HG03469 (cell line): ENCODE results near the gene COLGALT1.
"Not testable (repeated sequence)": the region's sequence is repeated elsewhere in the genome, so short reads cannot be mapped to it uniquely, and the experiment has no call there.

Experiments
- ATAC-seq: cut with Tn5 transposase; IDR thresholded peaks from one replicate; pipeline ENCODE4 v1.9.1; 2021; ENCODE audit warnings: mild to moderate bottlenecking, moderate library complexity, moderate number of reproducible peaks; ENCODE audit not compliant: unreplicated experiment

The COLGALT1 gene

GRCh38 chr19:17590866-17591265 is 35.4 kb downstream of the COLGALT1 start:
- ATAC-seq, result no peak

DNA sequence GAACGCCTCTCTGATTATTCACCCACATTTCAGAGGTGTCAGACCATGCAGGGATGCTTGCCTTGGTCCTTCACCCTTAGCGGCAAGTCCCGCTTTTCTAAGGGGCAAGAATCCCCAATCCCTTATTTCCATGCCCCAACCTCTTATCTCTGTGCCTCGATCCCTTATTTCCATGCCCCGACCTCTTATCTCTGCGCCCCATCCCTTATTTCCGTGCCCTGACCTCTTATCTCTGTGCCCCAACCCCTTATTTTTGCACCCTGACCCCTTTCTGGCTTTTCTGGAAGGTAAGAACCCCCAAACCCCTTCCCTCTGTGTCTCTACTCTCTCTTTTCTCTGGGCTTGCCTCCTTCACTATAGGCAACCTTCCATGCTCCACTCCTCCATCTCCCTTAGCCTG is 38.8 kb downstream of the COLGALT1 start:
- ATAC-seq, result not testable (repeated sequence)

- not testable (repeated sequence) for ATAC-seq
Observed at GRCh38 chr19:17598063-17598462, 42.6 kb downstream of the COLGALT1 start.

GRCh38 chr19:17598953-17599352 is 43.5 kb downstream of the COLGALT1 start:
- no peak for ATAC-seq

DNA sequence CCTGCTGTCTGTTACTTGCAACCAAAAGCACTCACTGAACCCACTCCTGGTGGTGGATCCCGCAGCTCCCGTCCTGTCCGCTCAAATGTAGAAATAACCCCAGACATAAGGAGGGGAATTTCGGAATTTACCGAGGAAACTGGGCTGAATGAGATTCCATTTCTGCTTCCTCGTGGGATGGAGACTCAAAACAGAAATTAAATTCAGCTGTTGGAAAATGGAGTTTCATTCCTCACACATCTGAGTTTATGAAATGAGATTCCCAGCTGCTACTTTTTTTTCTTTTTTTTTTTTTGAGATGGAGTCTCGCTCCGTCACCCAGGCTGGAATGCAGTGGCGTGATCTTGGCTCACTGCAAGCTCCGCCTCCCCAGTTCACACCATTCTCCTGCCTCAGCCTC is 44.3 kb downstream of the COLGALT1 start:
- no peak for ATAC-seq

GRCh38 chr19:17601683-17602082 is 46.2 kb downstream of the COLGALT1 start:
- no peak for ATAC-seq

DNA sequence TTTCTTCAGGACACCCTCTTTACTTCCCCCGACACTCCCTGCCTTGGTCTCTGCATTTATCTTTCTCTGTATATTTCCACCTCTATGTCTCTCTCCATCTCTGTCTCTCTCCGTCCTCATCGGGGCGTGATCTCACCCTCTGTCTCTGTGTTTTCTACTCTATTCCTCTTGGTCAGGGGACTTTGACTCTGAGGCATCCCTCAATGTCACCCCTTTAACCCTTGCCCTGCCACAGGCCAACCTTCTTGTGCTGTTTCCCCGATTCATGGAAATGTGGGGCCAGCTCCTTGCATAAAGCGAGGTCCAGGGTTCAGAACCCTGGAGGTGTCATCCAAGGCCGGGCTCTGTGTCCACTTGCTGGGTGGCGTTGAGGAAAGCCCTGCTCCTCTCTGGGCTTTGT is 46.8 kb downstream of the COLGALT1 start:
- no peak for ATAC-seq

GRCh38 chr19:17602872-17603510 is 47.5 kb downstream of the COLGALT1 start:
- ATAC-seq, result no peak

GRCh38 chr19:17604372-17605025 is 49.0 kb downstream of the COLGALT1 start:
- no peak for ATAC-seq

- no peak for ATAC-seq
Observed at GRCh38 chr19:17605117-17605516, 49.7 kb downstream of the COLGALT1 start.

DNA sequence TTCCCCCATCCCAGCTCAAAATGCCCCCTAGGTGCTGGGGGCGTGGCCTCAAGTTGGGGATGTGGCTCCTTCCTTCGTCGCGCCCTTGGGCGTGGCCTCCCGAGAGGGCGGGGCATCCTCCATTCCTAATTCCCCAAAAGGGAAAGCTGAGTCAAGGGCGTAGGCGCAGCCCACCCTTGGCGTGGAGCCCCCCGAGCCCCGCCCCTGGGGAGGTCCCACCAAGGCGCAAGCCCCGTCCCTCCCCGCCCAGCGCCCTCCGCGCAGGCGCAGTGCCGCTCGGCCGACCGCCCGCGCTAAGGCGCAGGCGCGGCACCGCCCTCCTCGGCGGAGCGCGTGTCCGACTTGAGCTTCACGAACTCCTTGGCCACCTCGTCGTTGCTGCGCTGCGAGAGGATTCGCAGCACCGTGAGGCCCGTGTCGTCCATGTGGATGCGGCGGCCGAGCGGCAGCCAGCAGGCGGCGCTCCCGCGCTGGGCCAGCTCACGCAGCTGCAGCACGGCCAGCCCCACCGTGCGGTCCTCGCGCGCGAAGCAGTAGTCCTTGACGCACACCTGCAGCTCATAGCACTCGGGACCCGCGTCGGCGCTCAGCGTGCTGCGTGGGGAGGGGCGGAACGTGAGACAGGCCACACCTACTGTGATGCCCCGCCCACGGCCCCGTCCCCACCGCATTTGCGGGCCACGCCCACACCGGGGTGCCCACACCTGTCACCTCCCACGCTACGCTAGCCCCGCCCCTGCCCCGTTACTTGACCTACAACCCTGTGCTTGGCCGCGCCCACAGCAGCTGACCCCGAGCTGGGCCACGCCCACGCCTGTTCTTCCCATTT is 50.5 kb downstream of the COLGALT1 start:
- ATAC-seq, result peak; percentile 72

- ATAC-seq, result no peak
Observed at GRCh38 chr19:17606590-17607185, 51.2 kb downstream of the COLGALT1 start.

DNA sequence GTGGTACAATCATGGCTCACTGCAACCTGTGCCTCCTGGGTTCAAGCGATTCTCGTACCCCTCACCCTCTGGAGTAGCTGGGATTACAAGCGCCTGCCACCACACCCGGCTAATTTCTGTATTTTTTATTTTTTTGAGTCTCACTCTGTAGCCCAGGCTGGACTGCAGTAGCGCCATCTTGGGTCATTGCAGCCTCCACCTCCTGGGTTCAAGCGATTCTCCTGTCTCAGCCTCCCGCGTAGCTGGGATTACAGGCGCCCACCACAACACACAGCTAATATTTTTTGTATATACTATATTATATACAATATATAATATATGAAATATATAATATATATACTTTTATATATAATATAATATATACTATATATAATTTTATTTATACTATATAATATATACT is 52.5 kb downstream of the COLGALT1 start:
- ATAC-seq, result no peak

- ATAC-seq, result no peak
Observed at GRCh38 chr19:17610384-17610783, 54.9 kb downstream of the COLGALT1 start.

GRCh38 chr19:17611462-17612244 is 56.2 kb downstream of the COLGALT1 start:
- ATAC-seq, result no peak

- ATAC-seq, result no peak
Observed at GRCh38 chr19:17614476-17614875, 59.0 kb downstream of the COLGALT1 start.

DNA sequence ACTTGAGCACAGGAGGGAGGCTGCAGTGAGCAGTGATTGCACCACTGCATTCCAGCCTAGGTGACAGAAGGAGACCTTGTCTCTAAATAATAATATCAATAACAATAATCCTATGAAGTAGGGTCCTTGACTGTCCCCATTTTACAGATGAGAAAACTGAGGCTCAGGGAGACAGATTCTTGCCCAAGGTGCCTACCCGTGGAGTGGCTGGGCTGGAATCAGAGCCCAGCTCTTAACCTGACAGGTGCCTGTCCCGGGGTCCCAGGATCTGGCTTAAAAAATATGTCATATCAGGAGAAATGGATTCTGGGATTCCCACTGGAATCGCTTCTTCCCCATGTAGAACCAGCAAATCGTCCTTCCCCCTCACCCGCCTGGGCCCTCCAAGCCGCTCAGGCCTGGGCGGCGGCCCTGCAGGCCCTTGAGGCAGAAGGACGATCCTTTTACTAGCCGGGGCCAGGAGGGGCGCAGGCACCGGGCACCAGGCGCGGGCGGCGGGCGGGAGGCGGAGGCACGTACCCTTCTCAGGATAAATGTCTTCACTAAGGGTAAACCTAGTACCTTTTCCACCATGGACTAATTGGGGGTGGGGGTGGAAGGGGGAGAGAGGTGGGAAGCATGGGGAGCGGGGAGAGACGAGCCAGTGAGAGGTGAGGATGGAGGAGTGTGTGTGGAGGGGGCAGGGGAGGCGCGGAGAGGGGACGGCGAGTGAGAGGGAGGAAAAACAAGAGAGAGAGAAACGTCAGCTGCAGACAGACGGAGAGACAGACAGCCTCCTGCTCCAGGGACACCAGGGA is 60.6 kb downstream of the COLGALT1 start:
- ATAC-seq, result no peak

DNA sequence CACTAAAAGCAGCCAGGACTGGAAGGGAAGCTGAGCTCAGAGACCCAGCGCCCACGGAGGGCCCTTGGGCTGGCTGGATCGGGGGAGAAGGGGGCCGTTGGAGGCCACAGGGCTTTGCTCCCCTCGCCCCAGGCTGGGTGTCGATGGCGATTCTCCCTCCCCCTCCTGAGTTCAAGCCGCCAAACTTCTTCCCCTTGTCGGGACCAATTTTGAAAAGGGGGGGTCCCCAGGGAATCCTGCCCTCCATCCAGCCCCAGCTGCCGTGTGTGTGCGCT is 61.2 kb downstream of the COLGALT1 start:
- no peak for ATAC-seq

DNA sequence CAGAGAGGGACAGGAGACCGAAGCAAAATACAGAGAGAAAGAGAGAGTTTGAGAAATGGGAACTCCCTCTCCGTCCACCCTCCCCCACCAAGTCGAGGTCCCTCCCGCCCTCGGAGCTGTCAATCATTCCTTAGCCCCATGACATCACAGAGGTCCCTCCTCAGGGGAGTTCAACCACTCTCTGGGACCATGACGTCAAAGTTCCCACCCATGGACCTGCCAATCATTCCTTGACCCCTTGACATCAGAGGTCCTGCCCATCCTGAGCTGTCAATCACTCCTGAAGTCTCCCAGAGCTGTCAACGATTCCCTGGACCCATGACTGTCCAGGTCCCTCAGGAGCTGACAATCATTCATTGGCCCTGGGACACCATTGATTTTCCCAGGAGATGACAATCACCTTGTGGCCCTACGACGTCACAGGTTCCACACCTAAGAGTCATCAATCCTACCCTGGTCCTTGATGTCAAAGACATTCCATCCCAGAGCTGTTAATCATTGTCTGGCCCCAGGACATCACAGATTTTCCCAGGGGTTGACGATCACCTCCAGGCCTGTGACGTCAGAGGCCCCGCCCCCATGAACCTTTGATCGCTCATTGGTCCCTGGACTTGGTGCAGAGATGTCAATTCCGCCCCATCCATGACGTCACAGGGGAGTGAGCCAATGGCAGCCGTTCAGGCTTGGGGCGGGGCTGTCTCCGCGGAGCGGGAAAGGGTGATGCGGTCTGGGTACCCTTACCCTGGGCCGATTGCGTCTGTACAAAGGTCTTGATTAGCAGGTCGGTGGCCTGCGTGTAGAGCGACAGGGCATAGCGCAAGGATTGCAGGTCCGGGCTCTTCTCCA is 61.7 kb downstream of the COLGALT1 start:
- ATAC-seq, result no peak
